Tibial nerve (tissue), 3 donors: Measurements from ENCODE around the gene TMC4.

ENCODE experiments used
- CTCF ChIP-seq, 5 experiments: fragments of 200-600 bp in 3 of 5; fragments of 450-650 bp in 2 of 5; sonication (generic) in 3 of 5; IDR thresholded peaks; one replicate each; pipeline ENCODE4 v1.5.1; 2016 to 2019; ENCODE audit warnings: antibody characterized with exemption in 5 of 5, mild to moderate bottlenecking in 3 of 5, moderate library complexity in 2 of 5
- POLR2A ChIP-seq, 2 donors: fragments of 450-650 bp; IDR thresholded peaks; one replicate each; pipeline ENCODE4 v1.6.1; 2017; ENCODE audit warnings: antibody characterized with exemption in 2 of 2, mild to moderate bottlenecking in 2 of 2, moderate library complexity in 2 of 2

- no peak for TF ChIP-seq POLR2A (IDR thresholded peaks at IDR 0.05)
- no peak for TF ChIP-seq CTCF (IDR thresholded peaks at IDR 0.05)
These were observed 1.2 kb upstream of the TMC4 start for GRCh38 chr19:54173951-54174834.
